ENCODE results near the gene STXBP1.

DNA sequence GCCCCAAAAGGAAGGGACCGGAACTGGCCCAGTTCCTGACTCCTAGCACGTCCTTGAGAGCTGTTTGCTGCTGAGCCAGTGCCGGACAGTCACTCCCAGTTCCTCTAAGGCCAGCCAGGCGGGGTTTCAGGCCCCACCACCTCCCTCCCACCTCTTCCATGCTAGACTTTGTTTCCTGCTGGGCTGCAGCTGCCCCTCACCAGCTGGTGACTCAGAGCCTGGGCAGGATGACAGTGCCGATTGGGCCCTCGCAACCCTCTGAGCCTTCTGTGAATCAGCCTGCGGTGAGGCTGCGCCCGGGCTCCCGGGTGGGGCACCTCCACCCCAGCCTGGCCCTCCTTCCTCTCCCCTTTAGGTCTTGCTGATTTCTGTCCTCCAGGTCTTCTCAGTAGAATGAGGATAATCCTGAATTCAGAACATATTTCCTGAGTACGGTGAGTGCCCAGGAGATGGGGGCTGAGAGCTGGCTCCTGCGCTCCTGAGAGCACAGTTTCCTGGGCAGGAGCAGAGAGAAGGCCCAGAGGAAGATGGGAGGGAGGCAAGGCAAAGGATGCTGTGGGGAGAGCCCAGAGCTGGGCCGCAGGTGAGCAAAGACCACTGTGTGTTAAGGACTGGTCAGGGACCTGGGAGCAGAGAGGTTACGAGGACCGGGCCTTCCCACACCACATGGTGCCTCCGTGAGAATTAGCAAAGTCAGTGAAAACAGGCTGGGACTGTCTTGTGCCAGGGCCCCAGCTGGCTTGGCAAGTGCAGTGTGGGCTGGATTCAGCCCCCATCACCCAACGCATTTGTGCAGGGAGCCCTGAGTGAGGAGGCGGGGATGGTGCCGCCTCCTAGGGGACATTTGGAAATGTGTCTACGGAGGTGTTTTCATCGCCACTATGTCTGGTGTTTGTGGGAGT, 32.9 kb upstream of the STXBP1 start:
- TF ChIP-seq, protein P1, sequence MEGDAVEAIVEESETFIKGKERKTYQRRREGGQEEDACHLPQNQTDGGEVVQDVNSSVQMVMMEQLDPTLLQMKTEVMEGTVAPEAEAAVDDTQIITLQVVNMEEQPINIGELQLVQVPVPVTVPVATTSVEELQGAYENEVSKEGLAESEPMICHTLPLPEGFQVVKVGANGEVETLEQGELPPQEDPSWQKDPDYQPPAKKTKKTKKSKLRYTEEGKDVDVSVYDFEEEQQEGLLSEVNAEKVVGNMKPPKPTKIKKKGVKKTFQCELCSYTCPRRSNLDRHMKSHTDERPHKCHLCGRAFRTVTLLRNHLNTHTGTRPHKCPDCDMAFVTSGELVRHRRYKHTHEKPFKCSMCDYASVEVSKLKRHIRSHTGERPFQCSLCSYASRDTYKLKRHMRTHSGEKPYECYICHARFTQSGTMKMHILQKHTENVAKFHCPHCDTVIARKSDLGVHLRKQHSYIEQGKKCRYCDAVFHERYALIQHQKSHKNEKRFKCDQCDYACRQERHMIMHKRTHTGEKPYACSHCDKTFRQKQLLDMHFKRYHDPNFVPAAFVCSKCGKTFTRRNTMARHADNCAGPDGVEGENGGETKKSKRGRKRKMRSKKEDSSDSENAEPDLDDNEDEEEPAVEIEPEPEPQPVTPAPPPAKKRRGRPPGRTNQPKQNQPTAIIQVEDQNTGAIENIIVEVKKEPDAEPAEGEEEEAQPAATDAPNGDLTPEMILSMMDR (conservative IDR thresholded peaks at IDR 0.05 in 1 of 2, IDR thresholded peaks at IDR 0.05 in 1 of 2; ENCODE audit: low read depth in 1 of 2, low read length in 2 of 2): peak; percentile 35 to 49
- TF ChIP-seq EZH2 (IDR thresholded peaks at IDR 0.05; ENCODE audit: low read length, missing control alignments): no peak

All from fibroblast of lung (primary cell).